T-cell (primary cell): ENCODE data around the gene ZDHHC17. TPM values are rescaled to one million over a fixed set of nuclear protein-coding genes. Genes with fewer than 3 reads are reported as not detected.

Source experiments
- total RNA-seq, 35 experiments: library from RNA in 6 of 35; stranded (reverse) in 6 of 35; fragments of 120-200 nt in 1 of 35; gene quantifications; one replicate each; pipeline versions ENCODE4 v1.2.1 to v1.2.4 and lab custom pipeline; 2013 to 2026

The ZDHHC17 gene
- total RNA-seq, 5 donors from 2014 or later (not counting 1 experiment from before 2014, with no cell fraction given): 39.8 to 58.9 (median 42.9) TPM

Other genes starting within 250 kb of the ZDHHC17 start
- gene OSBPL8, start 204.3 kb upstream of the ZDHHC17 start, total RNA-seq: 100 to 1,000 TPM; 122 to 152 (median 130) TPM
- under 1 TPM in 2 of 5 donors, not detected in 3; 0.19 to 0.50 TPM for gene CSRP2, start 114.9 kb downstream of the ZDHHC17 start, total RNA-seq